Fibroblast of lung (primary cell): ENCODE data around the gene TERT. TPM values are rescaled to one million over a fixed set of nuclear protein-coding genes. Genes with fewer than 3 reads are reported as not detected.

ENCODE experiments used
- DNase-seq, 2 donors: peaks; one replicate each; pipeline versions ENCODE4 v3.0.0 to v3.0.0-alpha.2; 2010; ENCODE audit warnings: low read depth in 2 of 2
- H2AFZ ChIP-seq: 2 replicates; pipeline ENCODE4 v1.5.1; 2012; ENCODE audit warnings: low read length, control low read depth, inconsistent platforms
- H3K27ac ChIP-seq: 2 replicates; pipeline ENCODE4 v1.5.1; 2011; ENCODE audit warnings: low read length, control low read depth; ENCODE audit not compliant: insufficient read depth
- H3K27me3 ChIP-seq: 2 replicates; pipeline ENCODE4 v1.5.1; 2011; ENCODE audit warnings: mild to moderate bottlenecking, low read length; ENCODE audit not compliant: control insufficient read depth, insufficient read depth
- H3K36me3 ChIP-seq: 2 replicates; pipeline ENCODE4 v1.5.1; 2011; ENCODE audit warnings: low read length; ENCODE audit not compliant: control insufficient read depth, insufficient read depth
- H3K4me1 ChIP-seq: 2 replicates; pipeline ENCODE4 v1.5.1; 2011; ENCODE audit warnings: low read length; ENCODE audit not compliant: control insufficient read depth, insufficient read depth; ENCODE audit errors: extremely low read depth
- H3K4me2 ChIP-seq: 2 replicates; pipeline ENCODE4 v1.5.1; 2011; ENCODE audit warnings: low read length, control low read depth; ENCODE audit not compliant: insufficient read depth; ENCODE audit errors: extremely low read depth
- H3K4me3 ChIP-seq, 4 experiments: fragments of 200-600 bp in 1 of 4; sonication (generic) in 1 of 4; replicated peaks in 1 of 4; 2 replicates each; pipeline ENCODE4 v1.5.1; 2011 to 2016; ENCODE audit warnings: low read length in 4 of 4, low read depth in 3 of 4, mild to moderate bottlenecking in 3 of 4, control low read depth in 2 of 4, inconsistent platforms in 1 of 4, mixed read lengths in 1 of 4; ENCODE audit not compliant: insufficient read depth in 1 of 4; ENCODE audit errors: control extremely low read depth in 1 of 4
- H3K79me2 ChIP-seq: 2 replicates; pipeline ENCODE4 v1.5.1; 2012; ENCODE audit warnings: mild to moderate bottlenecking, low read length, inconsistent platforms; ENCODE audit not compliant: control insufficient read depth, insufficient read depth
- H3K9ac ChIP-seq: 2 replicates; pipeline ENCODE4 v1.5.1; 2011; ENCODE audit warnings: mild to moderate bottlenecking, low read length, control low read depth; ENCODE audit not compliant: insufficient read depth
- H3K9me3 ChIP-seq: 2 replicates; pipeline ENCODE4 v1.5.1; 2012; ENCODE audit warnings: low read depth, low read length; ENCODE audit not compliant: control insufficient read depth, insufficient read depth
- H4K20me1 ChIP-seq: 2 replicates; pipeline ENCODE4 v1.5.1; 2011; ENCODE audit warnings: low read length; ENCODE audit not compliant: control insufficient read depth, insufficient read depth; ENCODE audit errors: extremely low read depth
- EZH2 ChIP-seq: IDR thresholded peaks from 2 replicates; pipeline ENCODE4 v1.5.1; 2012; ENCODE audit warnings: low read length, control low read depth, mild to moderate bottlenecking; ENCODE audit errors: missing control alignments
- polyA plus RNA-seq, 2 donors: library from polyadenylated mRNA; depleted of rRNA in 1 of 2; stranded (reverse) in 1 of 2; unstranded in 1 of 2; fragments of >200 nt; gene quantifications; 2 replicates each; pipeline ENCODE4 v1.2.1, GENCODE V29; 2011 to 2012; ENCODE audit warnings: missing spikeins in 1 of 2
- total RNA-seq: library from RNA; depleted of rRNA; stranded (reverse); fragments of >200 nt; gene quantifications from 2 replicates; pipeline ENCODE4 v1.2.1, GENCODE V29; 2014
- TF ChIP-seq, protein P1 (sequence below), 2 donors: IDR thresholded peaks in 1 of 2; conservative IDR thresholded peaks in 1 of 2; 1 replicate in 1 of 2; 2 replicates in 1 of 2; pipeline ENCODE4 v1.5.1; 2011 to 2012; ENCODE audit warnings: low read length in 2 of 2, control low read depth in 1 of 2, inconsistent platforms in 1 of 2, low read depth in 1 of 2, mild to moderate bottlenecking in 1 of 2

TERT gene
- total and polyA plus RNA-seq, 2 donors (not counting 1 experiment from before 2014, with no cell fraction given) = not detected

- no peak overlapping the region for H3K4me3 ChIP-seq
- H2AFZ ChIP-seq = no peak overlapping the region
- no peaks in the 10 kb centered on the region for H3K36me3 ChIP-seq
Observed at GRCh38 chr5:1312206-1312605, 17.3 kb upstream of the TERT start.

GRCh38 chr5:1311439-1312055, 16.7 kb upstream of the TERT start:
- Histone ChIP-seq H3K4me1 (no peaks in the 10 kb centered on the region), H4K20me1 (no peaks in the 10 kb centered on the region), H3K79me2 (no peaks in the 10 kb centered on the region), H3K9ac (no peak overlapping the region), H3K36me3 (no peaks in the 10 kb centered on the region), H3K9me3 (no peaks in the 10 kb centered on the region), H3K4me3 (no peak overlapping the region), H3K27me3 (no peaks in the 10 kb centered on the region), H3K27ac (no peak overlapping the region), H2AFZ (no peak overlapping the region), H3K4me2 (no peak overlapping the region)
- no peak for TF ChIP-seq EZH2
- TF ChIP-seq, protein P1, sequence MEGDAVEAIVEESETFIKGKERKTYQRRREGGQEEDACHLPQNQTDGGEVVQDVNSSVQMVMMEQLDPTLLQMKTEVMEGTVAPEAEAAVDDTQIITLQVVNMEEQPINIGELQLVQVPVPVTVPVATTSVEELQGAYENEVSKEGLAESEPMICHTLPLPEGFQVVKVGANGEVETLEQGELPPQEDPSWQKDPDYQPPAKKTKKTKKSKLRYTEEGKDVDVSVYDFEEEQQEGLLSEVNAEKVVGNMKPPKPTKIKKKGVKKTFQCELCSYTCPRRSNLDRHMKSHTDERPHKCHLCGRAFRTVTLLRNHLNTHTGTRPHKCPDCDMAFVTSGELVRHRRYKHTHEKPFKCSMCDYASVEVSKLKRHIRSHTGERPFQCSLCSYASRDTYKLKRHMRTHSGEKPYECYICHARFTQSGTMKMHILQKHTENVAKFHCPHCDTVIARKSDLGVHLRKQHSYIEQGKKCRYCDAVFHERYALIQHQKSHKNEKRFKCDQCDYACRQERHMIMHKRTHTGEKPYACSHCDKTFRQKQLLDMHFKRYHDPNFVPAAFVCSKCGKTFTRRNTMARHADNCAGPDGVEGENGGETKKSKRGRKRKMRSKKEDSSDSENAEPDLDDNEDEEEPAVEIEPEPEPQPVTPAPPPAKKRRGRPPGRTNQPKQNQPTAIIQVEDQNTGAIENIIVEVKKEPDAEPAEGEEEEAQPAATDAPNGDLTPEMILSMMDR (conservative IDR thresholded peaks at IDR 0.05 in 1 of 2, IDR thresholded peaks at IDR 0.05 in 1 of 2; ENCODE audit: low read depth in 1 of 2, low read length in 2 of 2) = no peak
- no peak for DNase-seq

More at GRCh38 chr5:1312206-1312605, 17.3 kb upstream of the TERT start:
- Histone ChIP-seq H3K4me1 (no peaks in the 10 kb centered on the region), H4K20me1 (no peaks in the 10 kb centered on the region), H3K4me2 (no peak overlapping the region), H3K9ac (no peak overlapping the region), H3K79me2 (no peaks in the 10 kb centered on the region), H3K27ac (no peak overlapping the region), H3K9me3 (no peaks in the 10 kb centered on the region), H3K27me3 (no peaks in the 10 kb centered on the region)
- DNase-seq = no peak
- TF ChIP-seq, protein P1 (conservative IDR thresholded peaks at IDR 0.05 in 1 of 2, IDR thresholded peaks at IDR 0.05 in 1 of 2; ENCODE audit: low read depth in 1 of 2, low read length in 2 of 2) = no peak
- TF ChIP-seq EZH2 = no peak

DNA sequence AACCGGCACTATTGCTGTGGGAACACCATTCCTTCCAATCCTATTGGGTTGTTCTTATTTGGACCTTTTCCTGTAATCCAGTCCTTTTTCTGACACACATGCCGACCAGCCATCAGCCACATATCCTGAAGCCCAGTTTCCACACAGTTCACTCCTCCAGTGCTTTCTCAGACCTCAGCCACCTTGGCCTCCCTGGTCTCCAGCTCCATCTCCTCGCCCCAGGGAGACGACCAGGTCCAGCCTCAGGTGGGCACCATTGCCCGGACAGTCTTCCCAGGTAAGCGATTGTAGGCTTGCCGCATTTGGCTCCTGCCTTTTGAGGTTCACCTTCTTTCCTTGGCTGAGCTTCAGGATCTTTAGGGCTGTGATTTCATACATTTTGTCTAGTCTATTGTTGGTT, 15.2 kb upstream of the TERT start:
- no peaks in the 10 kb centered on the region for H3K9me3 ChIP-seq
- H3K27me3 ChIP-seq = no peaks in the 10 kb centered on the region
- H3K36me3 ChIP-seq = no peaks in the 10 kb centered on the region
- DNase-seq = no peak
- no peak overlapping the region for H3K4me3 ChIP-seq
- no peak overlapping the region for H3K9ac ChIP-seq
- no peak overlapping the region for H3K4me2 ChIP-seq
- no peaks in the 10 kb centered on the region for H3K4me1 ChIP-seq
- TF ChIP-seq EZH2 = no peak
- H3K79me2 ChIP-seq = no peaks in the 10 kb centered on the region
- no peak overlapping the region for H2AFZ ChIP-seq
- H3K27ac ChIP-seq = no peak overlapping the region
- H4K20me1 ChIP-seq = no peaks in the 10 kb centered on the region
